Measurements from ENCODE around the gene RARRES2. TPM values are rescaled to one million over a fixed set of nuclear protein-coding genes. Genes with fewer than 3 reads are reported as not detected.
A peak's percentile ranks its signal among the peaks of the same experiment; 100 is the strongest.

RARRES2 gene
- total RNA-seq, 2 donors from 2014 or later = 245 to 400 TPM

- peaks cover 59% of the 10 kb centered on the region for H3K4me1 ChIP-seq
- DNase-seq = peak in 3 of 4 donors; percentile 59 to 68 (median 62)
- H3K27me3 ChIP-seq = no peaks in the 10 kb centered on the region
- peak overlapping the region; percentile 77 to 83 (median 81) for H3K27ac ChIP-seq
- H3K4me3 ChIP-seq = no peak overlapping the region
- intact Hi-C loops (cut with DNase I) = no loop called here
- no peaks in the 10 kb centered on the region for H3K9me3 ChIP-seq
- no peak for TF ChIP-seq POLR2A (IDR thresholded peaks at IDR 0.05)
- no peak for TF ChIP-seq CTCF (IDR thresholded peaks at IDR 0.05)
- no peaks in the 10 kb centered on the region for H3K36me3 ChIP-seq (replicated peaks in 1 of 2; ENCODE audit: insufficient read depth in 1 of 2, low read depth in 2 of 2)
- WGBS, 2 donors = 23 to 46% methylated on average over 7 of the region's 7 CpGs
- ATAC-seq = peak; percentile 31
Measured at GRCh38 chr7:150335108-150335773, 6.2 kb downstream of the RARRES2 start.

- H3K27ac ChIP-seq = peak overlapping the region; percentile 36 to 83 (median 78)
- no peaks in the 10 kb centered on the region for H3K9me3 ChIP-seq
- DNase-seq = no peak
- 91 to 93% methylated on average over 8 of the region's 8 CpGs for WGBS, 2 donors
- ATAC-seq = no peak
- no peak overlapping the region for H3K4me3 ChIP-seq
- TF ChIP-seq CTCF (IDR thresholded peaks at IDR 0.05) (no peak), POLR2A (IDR thresholded peaks at IDR 0.05) (no peak)
- peaks cover 47% of the 10 kb centered on the region for H3K4me1 ChIP-seq
- no peaks in the 10 kb centered on the region for H3K36me3 ChIP-seq (replicated peaks in 1 of 2; ENCODE audit: insufficient read depth in 1 of 2, low read depth in 2 of 2)
- intact Hi-C loops (cut with DNase I) = no loop called here
- no peaks in the 10 kb centered on the region for H3K27me3 ChIP-seq
Measured at GRCh38 chr7:150334108-150334507, 7.3 kb downstream of the RARRES2 start.

- H3K9me3 ChIP-seq = no peaks in the 10 kb centered on the region
- no peaks in the 10 kb centered on the region for H3K36me3 ChIP-seq (replicated peaks in 1 of 2; ENCODE audit: insufficient read depth in 1 of 2, low read depth in 2 of 2)
- peaks cover 43% of the 10 kb centered on the region for H3K4me1 ChIP-seq
- peak overlapping the region in 2 of 4 donors; percentile 47 to 77 for H3K27ac ChIP-seq
- TF ChIP-seq CTCF (IDR thresholded peaks at IDR 0.05) (no peak), POLR2A (IDR thresholded peaks at IDR 0.05) (no peak)
- no peak overlapping the region for H3K4me3 ChIP-seq
- no peaks in the 10 kb centered on the region for H3K27me3 ChIP-seq
- WGBS, 2 donors = 91 to 94% methylated on average over 10 of the region's 10 CpGs
- ATAC-seq = no peak
- intact Hi-C loops (cut with DNase I) = no loop called here
- no peak for DNase-seq
Measured at GRCh38 chr7:150333659-150334058, 7.8 kb downstream of the RARRES2 start.

GRCh38 chr7:150332852-150333635 is 8.4 kb downstream of the RARRES2 start:
- intact Hi-C loops (cut with DNase I) = no loop called here
- DNase-seq (no peak), ATAC-seq (no peak)
- Histone ChIP-seq H3K27me3 (no peaks in the 10 kb centered on the region), H3K4me1 (peaks cover 37% of the 10 kb centered on the region), H3K4me3 (no peak overlapping the region), H3K27ac (peak overlapping the region in 1 of 4 donors; percentile 47), H3K9me3 (no peaks in the 10 kb centered on the region), H3K36me3 (replicated peaks in 1 of 2; ENCODE audit: insufficient read depth in 1 of 2, low read depth in 2 of 2) (no peaks in the 10 kb centered on the region)
- TF ChIP-seq CTCF (IDR thresholded peaks at IDR 0.05) = no peak
- TF ChIP-seq POLR2A (IDR thresholded peaks at IDR 0.05) = no peak
- 90 to 93% methylated on average over 17 to 18 of the region's 18 CpGs for WGBS, 2 donors
